BE2C (cell line): ENCODE results near the gene SCYGR8.

ENCODE experiments used
- DNase-seq: peaks from one replicate; pipeline ENCODE4 v3.0.0-alpha.2; 2020
- H3K27me3 ChIP-seq: fragments of 250-450 bp; sonication (Bioruptor Pico); 2 replicates; pipeline ENCODE4 v1.5.1; 2020; ENCODE audit warnings: mild to moderate bottlenecking
- H3K36me3 ChIP-seq: fragments of 250-450 bp; sonication (Bioruptor Pico); 2 replicates; pipeline ENCODE4 v1.5.1; 2020; ENCODE audit warnings: mild to moderate bottlenecking
- H3K4me1 ChIP-seq: fragments of 250-450 bp; sonication (Bioruptor Pico); 2 replicates; pipeline ENCODE4 v1.5.1; 2020
- H3K4me3 ChIP-seq: 2 replicates; pipeline ENCODE4 v1.5.1; 2011; ENCODE audit warnings: low read depth, low read length
- H3K9me3 ChIP-seq: fragments of 250-450 bp; sonication (Bioruptor Pico); 2 replicates; pipeline ENCODE4 v1.5.1; 2020
- CTCF ChIP-seq: IDR thresholded peaks from 2 replicates; pipeline ENCODE4 v1.5.1; 2012; ENCODE audit warnings: mild to moderate bottlenecking, low read depth, low read length

Gene SCYGR8

GRCh38 chr2:227793148-227793712 is 47.5 kb downstream of the SCYGR8 start:
- no peaks in the 10 kb centered on the region for H3K27me3 ChIP-seq
- no peak overlapping the region for H3K4me3 ChIP-seq
- H3K9me3 ChIP-seq, result no peaks in the 10 kb centered on the region
- no peak for DNase-seq
- no peak for TF ChIP-seq CTCF
- H3K4me1 ChIP-seq, result no peaks in the 10 kb centered on the region
- H3K36me3 ChIP-seq, result no peaks in the 10 kb centered on the region
